AG04450 (cell line): ENCODE data around the gene GRK3. TPM values are rescaled to one million over a fixed set of nuclear protein-coding genes. Genes with fewer than 3 reads are reported as not detected.

Experiments used
- CTCF ChIA-PET: fragments of 300-600, 350-600 bp; formaldehyde crosslinking; extraction: SDS; loops from one replicate; lab custom pipeline; 2022; ENCODE audit warnings: antibody characterized with exemption, inconsistent platforms; lab: Charles Lee
- POLR2A ChIA-PET: fragments of 350-600 bp; formaldehyde crosslinking; extraction: SDS; loops from one replicate; lab custom pipeline; 2021; ENCODE audit warnings: antibody characterized with exemption, inconsistent platforms; lab: Yijun Ruan, JAX
- DNase-seq: peaks from one replicate; pipeline ENCODE4 v3.0.0-alpha.2; 2011; ENCODE audit warnings: low read depth, low spot score
- H3K27ac ChIP-seq: one replicate; pipeline ENCODE4 v1.5.1; 2012; ENCODE audit warnings: low read depth, low read length, control low read depth
- H3K27me3 ChIP-seq: one replicate; pipeline ENCODE4 v1.6.0; 2012; ENCODE audit warnings: low read length; ENCODE audit not compliant: control insufficient read depth, insufficient read depth
- H3K4me3 ChIP-seq: 2 replicates; pipeline ENCODE4 v1.5.1; 2011; ENCODE audit warnings: mild to moderate bottlenecking, low read depth, low read length, control low read depth
- H3K9me3 ChIP-seq: 2 replicates; pipeline ENCODE4 v1.5.1; 2012; ENCODE audit warnings: low read length; ENCODE audit not compliant: control insufficient read depth, insufficient read depth
- CTCF ChIP-seq: IDR thresholded peaks from 2 replicates; pipeline ENCODE4 v1.5.1; 2011; ENCODE audit warnings: low read depth, low read length, control low read depth, inconsistent platforms
- polyA plus RNA-seq: library from polyadenylated mRNA; depleted of rRNA; stranded (reverse); fragments of >200 nt; gene quantifications from 2 replicates; pipeline ENCODE4 v1.2.3, GENCODE V29; 2011

The GRK3 gene
- polyA plus RNA-seq, 1 experiment: 0.72 TPM

GRCh38 chr22:25739659-25740344 lies 175.3 kb downstream of the GRK3 start:
- TF ChIP-seq CTCF: no peak

GRCh38 chr22:25741692-25742626 lies 177.5 kb downstream of the GRK3 start, which contains the start of gene MYO18B:
MYO18B (plus strand) TSS chr22:25742188; CDS start chr22:25761093, 18,905 bp downstream.
- no peak for TF ChIP-seq CTCF
- CTCF ChIA-PET: no interaction called here

More at GRCh38 chr22:25739659-25740344, 175.3 kb downstream of the GRK3 start:
- H3K4me3 ChIP-seq: no peak overlapping the region
- H3K27me3 ChIP-seq: no peaks in the 10 kb centered on the region
- POLR2A ChIA-PET: no interaction called here
- DNase-seq: no peak
- no peak overlapping the region for H3K27ac ChIP-seq
- CTCF ChIA-PET: no interaction called here
- peaks cover 16% of the 10 kb centered on the region for H3K9me3 ChIP-seq

GRCh38 chr22:25742918-25743708 lies 178.6 kb downstream of the GRK3 start:
- Histone ChIP-seq H3K27me3 (no peaks in the 10 kb centered on the region), H3K4me3 (no peak overlapping the region), H3K27ac (no peak overlapping the region), H3K9me3 (peaks cover 16% of the 10 kb centered on the region)
- TF ChIP-seq CTCF: no peak
- no peak for DNase-seq
- ChIA-PET POLR2A (no interaction called here), CTCF (no interaction called here)

More at GRCh38 chr22:25741692-25742626, 177.5 kb downstream of the GRK3 start, which contains the start of gene MYO18B:
- DNase-seq: no peak
- no peak within 1 kb of the TSS for H3K27ac ChIP-seq
- H3K9me3 ChIP-seq: peaks cover 16% of the 10 kb centered on the region
- H3K27me3 ChIP-seq: no peaks in the 10 kb centered on the region
- H3K4me3 ChIP-seq: no peak within 1 kb of the TSS
- POLR2A ChIA-PET: no interaction called here

- H3K27me3 ChIP-seq: no peaks in the 10 kb centered on the region
- TF ChIP-seq CTCF: no peak
- ChIA-PET POLR2A (no interaction called here), CTCF (no interaction called here)
- no peak overlapping the region for H3K4me3 ChIP-seq
- no peak overlapping the region for H3K27ac ChIP-seq
- H3K9me3 ChIP-seq: peaks cover 16% of the 10 kb centered on the region
- no peak for DNase-seq
These were observed 180.2 kb downstream of the GRK3 start for GRCh38 chr22:25744694-25745093.
